GM19372 (cell line): ENCODE data around the gene FXYD5.
"Not testable (repeated sequence)": the region's sequence is repeated elsewhere in the genome, so short reads cannot be mapped to it uniquely, and the experiment has no call there.

Experiments
- ATAC-seq: cut with Tn5 transposase; IDR thresholded peaks from one replicate; pipeline ENCODE4 v1.9.1; 2021; ENCODE audit warnings: mild to moderate bottlenecking, low read depth, moderate library complexity; ENCODE audit not compliant: unreplicated experiment

Gene FXYD5

GRCh38 chr19:35119578-35120155 lies 34.9 kb upstream of the FXYD5 start:
- no peak for ATAC-seq

DNA sequence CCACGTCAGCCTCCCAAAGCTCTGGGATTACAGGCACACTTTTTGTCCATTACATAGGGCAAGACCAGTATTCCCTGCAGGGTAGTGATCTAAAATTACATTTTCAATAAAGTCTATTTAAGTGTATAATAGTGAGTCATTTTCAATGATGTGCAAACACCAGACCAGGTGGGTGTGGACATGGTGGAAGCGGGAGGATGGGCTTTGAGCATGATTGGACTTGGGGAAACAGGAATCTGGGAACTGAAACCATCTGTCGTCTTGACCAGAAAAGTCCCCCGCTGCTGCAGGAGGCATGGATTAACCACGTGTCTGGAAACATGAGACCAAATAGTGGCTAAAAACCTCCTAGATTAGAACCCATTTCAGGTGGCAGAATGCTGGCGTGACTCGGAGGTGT lies 34.0 kb upstream of the FXYD5 start:
- no peak for ATAC-seq

- ATAC-seq = no peak
These were observed 33.6 kb upstream of the FXYD5 start for GRCh38 chr19:35120898-35121297.

GRCh38 chr19:35122687-35123551 lies 31.6 kb upstream of the FXYD5 start:
- ATAC-seq = no peak

GRCh38 chr19:35123573-35123972 lies 31.0 kb upstream of the FXYD5 start:
- no peak for ATAC-seq

GRCh38 chr19:35124098-35125060 lies 30.2 kb upstream of the FXYD5 start:
- peak; percentile 72 for ATAC-seq

DNA sequence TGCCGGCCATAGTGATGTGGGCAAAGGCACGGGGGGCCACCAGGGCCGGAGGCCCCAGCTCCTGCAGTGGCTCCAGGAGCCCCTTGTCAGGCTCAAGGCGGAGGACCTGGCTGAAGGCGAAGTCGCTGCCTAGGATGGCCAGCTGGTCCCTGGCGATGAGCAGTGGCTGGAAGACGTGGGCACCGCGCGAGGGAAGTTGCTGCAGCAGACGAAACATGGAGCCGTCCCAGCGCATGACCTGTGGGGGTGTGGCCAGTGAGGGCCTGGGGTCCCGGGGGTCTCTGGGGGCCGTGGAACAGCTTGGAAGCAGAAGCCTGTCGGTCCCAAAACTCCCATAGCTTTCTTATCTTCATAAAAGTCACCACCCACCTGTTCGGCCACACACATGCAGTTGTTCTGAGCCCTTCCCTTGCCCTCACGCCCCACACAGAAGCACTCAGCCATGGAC lies 29.2 kb upstream of the FXYD5 start:
- no peak for ATAC-seq

- ATAC-seq = no peak
These were observed 28.5 kb upstream of the FXYD5 start for GRCh38 chr19:35125749-35126623.

DNA sequence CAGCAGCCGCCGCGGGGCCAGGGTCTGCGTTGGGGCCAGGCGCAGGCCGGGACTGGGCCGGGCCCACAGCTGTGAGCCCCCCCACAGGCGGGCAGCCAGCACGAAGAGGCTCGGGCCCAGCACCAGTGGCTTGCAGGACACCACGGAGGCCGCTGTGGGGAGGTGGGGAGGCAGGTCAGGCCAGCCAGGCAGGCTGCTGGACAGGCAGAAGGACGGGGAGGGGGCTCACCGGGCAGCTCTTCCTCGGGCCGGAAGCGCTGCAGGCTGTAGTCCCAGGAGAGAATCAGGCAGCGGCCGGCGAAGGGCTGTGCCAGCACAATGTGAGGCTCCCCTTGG lies 27.9 kb upstream of the FXYD5 start:
- no peak for ATAC-seq

GRCh38 chr19:35127871-35128270 lies 26.7 kb upstream of the FXYD5 start:
- ATAC-seq = no peak

- no peak for ATAC-seq
These were observed 26.0 kb upstream of the FXYD5 start for GRCh38 chr19:35128398-35129057.

GRCh38 chr19:35129724-35130274 lies 24.7 kb upstream of the FXYD5 start:
- not testable (repeated sequence) for ATAC-seq

GRCh38 chr19:35130761-35131720 lies 23.5 kb upstream of the FXYD5 start:
- ATAC-seq = no peak

DNA sequence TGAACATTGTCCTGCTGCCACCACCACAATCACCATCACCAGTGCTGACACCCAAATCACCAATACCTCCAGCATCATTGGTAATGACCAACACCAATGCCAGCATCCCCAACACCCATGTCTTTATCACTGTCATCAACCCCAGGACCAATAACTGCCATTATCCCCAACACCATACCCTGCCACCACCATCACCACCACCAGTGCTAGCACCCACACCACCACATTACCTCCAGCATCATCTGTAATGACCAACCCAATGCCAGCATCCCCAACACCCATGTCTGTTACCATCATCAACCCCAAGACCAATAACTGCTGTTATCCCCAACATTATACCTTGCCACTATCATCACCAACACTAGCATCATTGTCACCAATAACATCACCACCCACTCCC lies 22.3 kb upstream of the FXYD5 start:
- ATAC-seq = no peak

DNA sequence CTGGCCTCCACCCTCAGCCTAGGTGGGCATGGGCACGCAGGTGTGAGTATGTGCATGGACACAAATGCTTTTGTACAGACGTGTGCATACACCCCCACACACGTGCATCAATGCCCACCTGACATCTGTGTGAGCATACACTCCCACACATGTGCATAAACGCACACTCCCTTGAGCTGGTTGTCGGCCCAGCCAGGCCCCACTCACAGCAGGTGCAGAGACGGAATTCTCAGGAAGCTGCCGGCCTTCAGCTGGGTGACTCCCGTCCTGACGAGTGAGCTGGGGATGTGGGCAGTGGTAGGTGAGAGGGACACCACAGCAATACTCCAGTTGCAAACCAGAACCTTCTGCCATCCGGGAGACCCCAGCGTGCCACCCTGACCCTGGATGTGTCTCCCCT lies 20.7 kb upstream of the FXYD5 start:
- no peak for ATAC-seq

DNA sequence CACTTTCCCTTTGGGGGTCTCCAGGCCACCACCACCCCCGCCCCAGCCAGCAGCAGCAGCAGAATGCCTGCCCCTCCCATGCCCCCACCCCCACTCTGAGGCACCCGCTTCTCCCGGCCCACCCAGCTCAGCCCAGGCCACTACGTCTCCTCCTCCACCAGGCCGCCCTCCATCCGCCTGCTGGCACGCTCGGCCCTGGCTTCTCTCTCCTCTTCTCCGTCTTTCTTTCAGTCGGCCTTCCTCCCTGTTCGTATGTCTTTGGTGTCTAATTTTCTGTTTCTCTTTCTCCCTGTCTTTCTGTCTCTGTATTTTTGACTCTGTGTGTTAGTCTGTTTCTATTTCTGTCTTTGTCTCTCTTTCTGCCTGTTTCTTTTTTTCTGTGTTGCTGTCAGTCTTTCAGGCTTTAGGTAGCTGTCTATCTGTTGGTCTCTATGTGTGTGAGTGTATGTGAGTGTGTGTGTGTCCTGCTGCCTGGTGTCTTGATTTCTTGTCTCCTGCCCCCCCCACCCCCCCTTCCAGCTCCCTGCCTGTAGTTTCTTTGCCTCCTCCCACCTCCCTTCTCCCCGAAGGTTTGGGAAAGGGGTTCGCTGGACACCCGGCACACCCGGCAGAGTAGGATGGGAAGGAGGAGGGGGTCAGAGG lies 19.8 kb upstream of the FXYD5 start, which contains the start of gene LGI4:
Gene LGI4 (minus strand): TSS at position 459 of the 642 bp plus-strand sequence. CDS start 379 bp downstream, at position 80.
- no peak for ATAC-seq

DNA sequence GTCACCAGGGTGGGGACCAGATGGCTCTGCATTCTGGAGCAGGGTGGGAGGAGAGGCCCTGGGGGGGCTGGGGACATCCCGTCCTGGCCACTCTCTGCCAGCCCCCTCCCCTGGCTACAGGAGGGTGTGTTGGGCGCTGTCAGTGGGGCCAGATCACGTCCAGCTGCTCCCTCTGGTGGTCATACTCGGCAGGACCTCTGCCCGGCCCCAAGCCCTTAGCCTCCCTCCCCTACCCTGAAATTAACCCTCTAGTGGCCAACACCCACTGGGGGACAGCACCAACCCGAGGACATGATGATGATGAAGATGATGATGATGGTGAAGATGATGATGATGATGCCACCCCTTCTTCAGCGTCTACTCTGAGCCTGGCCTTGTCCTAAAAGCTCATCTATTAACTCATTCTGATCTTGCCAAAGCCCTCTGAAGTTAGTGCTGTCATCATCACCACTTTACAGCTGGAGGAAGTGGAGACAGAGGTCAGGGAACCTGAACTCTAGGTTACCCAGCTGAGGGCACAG lies 19.1 kb upstream of the FXYD5 start:
- no peak for ATAC-seq
